Uterus (tissue), 2 donors: ENCODE measurements around the gene DBP.

Source experiments
- POLR2A ChIP-seq, 2 donors: fragments of 450-650 bp; IDR thresholded peaks; one replicate each; pipeline ENCODE4 v1.6.1; 2016; ENCODE audit warnings: antibody characterized with exemption in 2 of 2, mild to moderate bottlenecking in 1 of 2, moderate library complexity in 1 of 2
- TF ChIP-seq, protein P1 (sequence below), 4 experiments: fragments of 200-600 bp in 2 of 4; fragments of 450-650 bp in 2 of 4; sonication (generic) in 2 of 4; IDR thresholded peaks; one replicate each; pipeline ENCODE4 v1.5.1; 2016 to 2019; ENCODE audit warnings: antibody characterized with exemption in 4 of 4, mild to moderate bottlenecking in 2 of 4, moderate library complexity in 1 of 4

DNA sequence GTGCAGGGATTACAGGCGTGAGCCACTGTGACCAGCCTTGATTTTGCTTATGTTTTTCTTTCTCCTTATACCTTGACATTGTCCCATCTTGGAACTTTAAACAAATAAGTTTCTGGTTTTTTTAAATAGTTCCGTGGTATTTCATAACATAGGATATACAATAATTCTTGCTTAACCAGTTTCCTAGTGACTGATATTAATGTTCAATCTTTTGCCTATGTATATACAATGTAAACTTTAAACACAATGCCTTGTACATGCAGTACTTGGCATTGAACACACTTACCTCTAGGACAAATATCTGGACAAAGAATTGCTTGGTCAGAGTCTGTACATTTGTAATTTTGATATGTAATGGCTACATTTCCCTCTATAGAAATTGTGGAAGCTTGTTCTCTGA, 55.0 kb downstream of the DBP start:
- TF ChIP-seq, protein P1, sequence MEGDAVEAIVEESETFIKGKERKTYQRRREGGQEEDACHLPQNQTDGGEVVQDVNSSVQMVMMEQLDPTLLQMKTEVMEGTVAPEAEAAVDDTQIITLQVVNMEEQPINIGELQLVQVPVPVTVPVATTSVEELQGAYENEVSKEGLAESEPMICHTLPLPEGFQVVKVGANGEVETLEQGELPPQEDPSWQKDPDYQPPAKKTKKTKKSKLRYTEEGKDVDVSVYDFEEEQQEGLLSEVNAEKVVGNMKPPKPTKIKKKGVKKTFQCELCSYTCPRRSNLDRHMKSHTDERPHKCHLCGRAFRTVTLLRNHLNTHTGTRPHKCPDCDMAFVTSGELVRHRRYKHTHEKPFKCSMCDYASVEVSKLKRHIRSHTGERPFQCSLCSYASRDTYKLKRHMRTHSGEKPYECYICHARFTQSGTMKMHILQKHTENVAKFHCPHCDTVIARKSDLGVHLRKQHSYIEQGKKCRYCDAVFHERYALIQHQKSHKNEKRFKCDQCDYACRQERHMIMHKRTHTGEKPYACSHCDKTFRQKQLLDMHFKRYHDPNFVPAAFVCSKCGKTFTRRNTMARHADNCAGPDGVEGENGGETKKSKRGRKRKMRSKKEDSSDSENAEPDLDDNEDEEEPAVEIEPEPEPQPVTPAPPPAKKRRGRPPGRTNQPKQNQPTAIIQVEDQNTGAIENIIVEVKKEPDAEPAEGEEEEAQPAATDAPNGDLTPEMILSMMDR (IDR thresholded peaks at IDR 0.05), result no peak
- no peak for TF ChIP-seq POLR2A (IDR thresholded peaks at IDR 0.05)
